Adrenal gland (tissue), 12 donors: ENCODE data around the gene GATD1. TPM values are rescaled to one million over a fixed set of nuclear protein-coding genes. Genes with fewer than 3 reads are reported as not detected.

Experiments
- DNase-seq, 7 donors: peaks; one replicate each; pipeline ENCODE4 v3.0.0-alpha.2; 2019 to 2020
- H3K27ac ChIP-seq, 5 donors: fragments of 200-600 bp; sonication (generic) in 4 of 5; 1 replicate in 3 of 5; 2 replicates in 2 of 5; pipeline versions ENCODE4 v1.5.1 to v1.8.0; 2016 to 2020; ENCODE audit warnings: mild to moderate bottlenecking in 1 of 5
- H3K27me3 ChIP-seq: fragments of 200-600 bp; 2 replicates; pipeline ENCODE4 v1.8.0; 2021
- H3K36me3 ChIP-seq, 2 donors: fragments of 200-600 bp; replicated peaks in 1 of 2; 1 replicate in 1 of 2; 2 replicates in 1 of 2; pipeline versions ENCODE4 v1.5.1 to v1.8.0; 2018 to 2022
- H3K4me1 ChIP-seq, 2 donors: fragments of 200-600 bp; replicated peaks in 1 of 2; 1 replicate in 1 of 2; 2 replicates in 1 of 2; pipeline versions ENCODE4 v1.5.1 to v1.8.0; 2018 to 2021
- H3K4me3 ChIP-seq, 4 donors: fragments of 200-600 bp; sonication (generic) in 3 of 4; one replicate each; pipeline ENCODE4 v1.5.1; 2016 to 2018
- H3K9me3 ChIP-seq, 3 donors: fragments of 200-600 bp; sonication (generic) in 1 of 3; replicated peaks in 1 of 3; 1 replicate in 2 of 3; 2 replicates in 1 of 3; pipeline versions ENCODE4 v1.5.1 to v1.8.0; 2016 to 2021
- POLR2A ChIP-seq, 2 donors: fragments of 450-650 bp; IDR thresholded peaks; one replicate each; pipeline ENCODE4 v1.6.1; 2017; ENCODE audit warnings: antibody characterized with exemption in 2 of 2, mild to moderate bottlenecking in 2 of 2, moderate library complexity in 1 of 2
- WGBS, 4 donors: extraction: QIAGEN DNeasy Blood & Tissue Kit in 2 of 4; methylation state at CpG; one replicate each; pipeline versions ENCODE4 v1.1.5 to v1.1.7; 2013 to 2017; 5-methylcytosine and 5-hydroxymethylcytosine counted together
- intact Hi-C, 2 donors: fragments of 100-400 bp; cut with DNase I; formaldehyde crosslinking; loops; one replicate each; pipeline versions ENCODE4 v1.14.1 to v1.15.0; 2022 to 2023
- polyA plus RNA-seq, 3 donors: library from polyadenylated mRNA; stranded (reverse); fragments of 200-250 nt in 2 of 3; fragments of 350-450 nt in 1 of 3; fragmentation: Illumina TruSeq in 1 of 3; extraction: RNeasy Lipid Tissue Mini Kit (QIAGEN cat#74804) in 1 of 3; gene quantifications; one replicate each; pipeline ENCODE4 v1.2.3, GENCODE V29; 2013 to 2014
- total RNA-seq, 9 donors: library from RNA; depleted of rRNA in 4 of 9; stranded (reverse); fragments of >200 nt in 4 of 9; fragments of 120-200 nt in 1 of 9; fragmentation: NEBNext Ultra II Directional in 1 of 9; extraction: Animal tissue kit (Norgen Biotek cat#: 25700) in 1 of 9; gene quantifications; one replicate each; pipeline versions ENCODE4 v1.1.0 to v1.2.4, GENCODE V29; 2013 to 2023
- TF ChIP-seq, protein P1 (sequence below), 6 experiments: fragments of 450-650 bp in 4 of 6; fragments of 200-600 bp in 2 of 6; sonication (generic) in 1 of 6; IDR thresholded peaks; 1 replicate in 5 of 6; 2 replicates in 1 of 6; pipeline versions ENCODE4 v1.5.1 to v1.8.0; 2016 to 2021; ENCODE audit warnings: antibody characterized with exemption in 6 of 6, mild to moderate bottlenecking in 2 of 6, moderate library complexity in 1 of 6
- donor health status: healthy with polysubstance abuse.
- donor health status: Bipolar disorder and iron deficiency.
- donor health status: DM: yes; HTN: yes; CAD: no.
- donor health status: DM: no; HTN: no; CAD: no.
- donor health status: DM: no; HTN: no; CAD: no.
- donor health status: DM: yes; HTN: yes; CAD: no.

The GATD1 gene
- total and polyA plus RNA-seq, 12 donors: 20.3 to 176 (median 80.5) TPM

GRCh38 chr11:791658-792534 is 14.6 kb upstream of the GATD1 start:
- Histone ChIP-seq H3K27me3 (peaks cover 12% of the 10 kb centered on the region), H3K4me3 (no peak overlapping the region), H3K9me3 (no peaks in the 10 kb centered on the region), H3K4me1 (peaks cover 15 to 18% of the 10 kb centered on the region in 2 donors), H3K27ac (no peak overlapping the region), H3K36me3 (peaks cover 0 to 6% of the 10 kb centered on the region in 2 donors)
- intact Hi-C loops: no loop called here
- 94 to 96% (median 95%) methylated on average over 21 to 49 of the region's 49 CpGs for WGBS, 4 donors
- TF ChIP-seq, protein P1, sequence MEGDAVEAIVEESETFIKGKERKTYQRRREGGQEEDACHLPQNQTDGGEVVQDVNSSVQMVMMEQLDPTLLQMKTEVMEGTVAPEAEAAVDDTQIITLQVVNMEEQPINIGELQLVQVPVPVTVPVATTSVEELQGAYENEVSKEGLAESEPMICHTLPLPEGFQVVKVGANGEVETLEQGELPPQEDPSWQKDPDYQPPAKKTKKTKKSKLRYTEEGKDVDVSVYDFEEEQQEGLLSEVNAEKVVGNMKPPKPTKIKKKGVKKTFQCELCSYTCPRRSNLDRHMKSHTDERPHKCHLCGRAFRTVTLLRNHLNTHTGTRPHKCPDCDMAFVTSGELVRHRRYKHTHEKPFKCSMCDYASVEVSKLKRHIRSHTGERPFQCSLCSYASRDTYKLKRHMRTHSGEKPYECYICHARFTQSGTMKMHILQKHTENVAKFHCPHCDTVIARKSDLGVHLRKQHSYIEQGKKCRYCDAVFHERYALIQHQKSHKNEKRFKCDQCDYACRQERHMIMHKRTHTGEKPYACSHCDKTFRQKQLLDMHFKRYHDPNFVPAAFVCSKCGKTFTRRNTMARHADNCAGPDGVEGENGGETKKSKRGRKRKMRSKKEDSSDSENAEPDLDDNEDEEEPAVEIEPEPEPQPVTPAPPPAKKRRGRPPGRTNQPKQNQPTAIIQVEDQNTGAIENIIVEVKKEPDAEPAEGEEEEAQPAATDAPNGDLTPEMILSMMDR (IDR thresholded peaks at IDR 0.05): no peak
- TF ChIP-seq POLR2A (IDR thresholded peaks at IDR 0.05): no peak
- no peak for DNase-seq

- intact Hi-C loops: no loop called here
- Histone ChIP-seq H3K4me1 (peaks cover 8 to 11% of the 10 kb centered on the region in 2 donors), H3K36me3 (peaks cover 0 to 6% of the 10 kb centered on the region in 2 donors), H3K27ac (no peak overlapping the region), H3K9me3 (no peaks in the 10 kb centered on the region), H3K4me3 (no peak overlapping the region), H3K27me3 (peaks cover 12% of the 10 kb centered on the region)
- no peak for TF ChIP-seq POLR2A (IDR thresholded peaks at IDR 0.05)
- TF ChIP-seq, protein P1 (IDR thresholded peaks at IDR 0.05): no peak
- WGBS, 4 donors: 74 to 88% (median 76%) methylated on average over 12 to 18 of the region's 18 CpGs
- DNase-seq: no peak
Observed at GRCh38 chr11:790721-791564, 13.7 kb upstream of the GATD1 start.

- WGBS, 4 donors: 0 to 11% (median 5%) methylated on average over 1 to 44 of the region's 44 CpGs; no CpG with 5 or more reads in 1 of the 4 donors
- H3K27me3 ChIP-seq: peaks cover 12% of the 10 kb centered on the region
- DNase-seq: no peak
Observed at GRCh38 chr11:789943-790342, 12.7 kb upstream of the GATD1 start, which contains the start of gene CEND1. Gene CEND1, minus strand, starts transcription at chr11:790090. Its CDS starts 1,514 bp downstream, at chr11:788576.

More at GRCh38 chr11:789943-790342, 12.7 kb upstream of the GATD1 start, which contains the start of gene CEND1:
- TF ChIP-seq, protein P1 (IDR thresholded peaks at IDR 0.05): no peak
- no peak for TF ChIP-seq POLR2A (IDR thresholded peaks at IDR 0.05)
- Histone ChIP-seq H3K4me3 (no peak within 1 kb of the TSS), H3K9me3 (no peaks in the 10 kb centered on the region), H3K4me1 (peaks cover 0 to under 1% of the 10 kb centered on the region in 2 donors), H3K27ac (no peak within 1 kb of the TSS), H3K36me3 (peaks cover 0 to 6% of the 10 kb centered on the region in 2 donors)
- intact Hi-C loops: no loop called here
